Measurements from ENCODE around the gene NSMCE1. TPM values are rescaled to one million over a fixed set of nuclear protein-coding genes. Genes with fewer than 3 reads are reported as not detected.

Gene NSMCE1
- total and polyA plus RNA-seq, 4 donors: 16.5 to 39.0 (median 21.7) TPM

DNA sequence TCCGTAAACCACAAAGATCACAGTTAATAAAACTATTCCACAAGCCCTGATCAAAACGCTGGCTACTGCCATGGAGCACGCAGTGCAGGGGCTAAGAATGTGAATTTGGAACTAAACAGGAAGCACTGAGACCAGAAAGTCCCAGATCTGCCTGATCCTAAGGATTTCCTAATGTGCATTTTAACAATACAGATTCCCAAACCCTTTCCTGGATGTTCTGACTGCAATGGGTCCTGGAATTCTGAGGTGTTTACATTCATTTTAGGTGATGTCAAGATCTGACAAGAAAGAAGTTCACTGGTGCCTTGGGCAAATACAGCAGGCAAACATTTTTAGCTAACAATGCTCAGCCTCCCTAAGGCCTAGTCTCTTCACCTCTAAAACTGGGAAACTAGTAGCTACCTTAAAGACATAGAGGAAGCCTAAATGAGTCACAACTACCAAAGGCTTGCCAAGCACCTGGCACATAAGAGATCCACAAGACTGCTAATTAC lies 10.3 kb downstream of the NSMCE1 start:
- no peak for DNase-seq (ENCODE audit: low spot score)
- Histone ChIP-seq H3K27me3 (ENCODE audit: control insufficient read depth in 4 of 4, insufficient read depth in 4 of 4, low read length in 3 of 4) (no peaks in the 10 kb centered on the region), H3K4me3 (ENCODE audit: low read depth in 1 of 3, low read length in 3 of 3) (no peak overlapping the region), H3K9ac (ENCODE audit: low read depth in 1 of 2, low read length in 2 of 2) (no peak overlapping the region), H3K27ac (ENCODE audit: low read depth in 1 of 2, low read length in 2 of 2) (no peak overlapping the region), H3K9me3 (ENCODE audit: control insufficient read depth in 4 of 4, low read length in 3 of 4) (no peaks in the 10 kb centered on the region), H3K4me1 (ENCODE audit: control insufficient read depth in 4 of 4, insufficient read depth in 4 of 4, low read length in 3 of 4) (peaks cover 0 to 8% (median 6%) of the 10 kb centered on the region in 4 donors), H3K36me3 (ENCODE audit: control insufficient read depth in 4 of 4, insufficient read depth in 3 of 4, low read depth in 1 of 4, low read length in 3 of 4) (peaks cover 0 to 14% (median 10%) of the 10 kb centered on the region in 4 donors)
- TF ChIP-seq FOXA1 (IDR thresholded peaks at IDR 0.05): no peak
- TF ChIP-seq SP1 (IDR thresholded peaks at IDR 0.05): peak; percentile 9
- TF ChIP-seq NR2F2 (IDR thresholded peaks at IDR 0.05): peak; percentile 41
- TF ChIP-seq JUND (IDR thresholded peaks at IDR 0.05): no peak
- no peak for TF ChIP-seq HNF4A (conservative IDR thresholded peaks at IDR 0.05)
- TF ChIP-seq, protein P1, sequence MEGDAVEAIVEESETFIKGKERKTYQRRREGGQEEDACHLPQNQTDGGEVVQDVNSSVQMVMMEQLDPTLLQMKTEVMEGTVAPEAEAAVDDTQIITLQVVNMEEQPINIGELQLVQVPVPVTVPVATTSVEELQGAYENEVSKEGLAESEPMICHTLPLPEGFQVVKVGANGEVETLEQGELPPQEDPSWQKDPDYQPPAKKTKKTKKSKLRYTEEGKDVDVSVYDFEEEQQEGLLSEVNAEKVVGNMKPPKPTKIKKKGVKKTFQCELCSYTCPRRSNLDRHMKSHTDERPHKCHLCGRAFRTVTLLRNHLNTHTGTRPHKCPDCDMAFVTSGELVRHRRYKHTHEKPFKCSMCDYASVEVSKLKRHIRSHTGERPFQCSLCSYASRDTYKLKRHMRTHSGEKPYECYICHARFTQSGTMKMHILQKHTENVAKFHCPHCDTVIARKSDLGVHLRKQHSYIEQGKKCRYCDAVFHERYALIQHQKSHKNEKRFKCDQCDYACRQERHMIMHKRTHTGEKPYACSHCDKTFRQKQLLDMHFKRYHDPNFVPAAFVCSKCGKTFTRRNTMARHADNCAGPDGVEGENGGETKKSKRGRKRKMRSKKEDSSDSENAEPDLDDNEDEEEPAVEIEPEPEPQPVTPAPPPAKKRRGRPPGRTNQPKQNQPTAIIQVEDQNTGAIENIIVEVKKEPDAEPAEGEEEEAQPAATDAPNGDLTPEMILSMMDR (IDR thresholded peaks at IDR 0.05; ENCODE audit: low read depth, low read length, missing input control): no peak
- TF ChIP-seq, protein P2, sequence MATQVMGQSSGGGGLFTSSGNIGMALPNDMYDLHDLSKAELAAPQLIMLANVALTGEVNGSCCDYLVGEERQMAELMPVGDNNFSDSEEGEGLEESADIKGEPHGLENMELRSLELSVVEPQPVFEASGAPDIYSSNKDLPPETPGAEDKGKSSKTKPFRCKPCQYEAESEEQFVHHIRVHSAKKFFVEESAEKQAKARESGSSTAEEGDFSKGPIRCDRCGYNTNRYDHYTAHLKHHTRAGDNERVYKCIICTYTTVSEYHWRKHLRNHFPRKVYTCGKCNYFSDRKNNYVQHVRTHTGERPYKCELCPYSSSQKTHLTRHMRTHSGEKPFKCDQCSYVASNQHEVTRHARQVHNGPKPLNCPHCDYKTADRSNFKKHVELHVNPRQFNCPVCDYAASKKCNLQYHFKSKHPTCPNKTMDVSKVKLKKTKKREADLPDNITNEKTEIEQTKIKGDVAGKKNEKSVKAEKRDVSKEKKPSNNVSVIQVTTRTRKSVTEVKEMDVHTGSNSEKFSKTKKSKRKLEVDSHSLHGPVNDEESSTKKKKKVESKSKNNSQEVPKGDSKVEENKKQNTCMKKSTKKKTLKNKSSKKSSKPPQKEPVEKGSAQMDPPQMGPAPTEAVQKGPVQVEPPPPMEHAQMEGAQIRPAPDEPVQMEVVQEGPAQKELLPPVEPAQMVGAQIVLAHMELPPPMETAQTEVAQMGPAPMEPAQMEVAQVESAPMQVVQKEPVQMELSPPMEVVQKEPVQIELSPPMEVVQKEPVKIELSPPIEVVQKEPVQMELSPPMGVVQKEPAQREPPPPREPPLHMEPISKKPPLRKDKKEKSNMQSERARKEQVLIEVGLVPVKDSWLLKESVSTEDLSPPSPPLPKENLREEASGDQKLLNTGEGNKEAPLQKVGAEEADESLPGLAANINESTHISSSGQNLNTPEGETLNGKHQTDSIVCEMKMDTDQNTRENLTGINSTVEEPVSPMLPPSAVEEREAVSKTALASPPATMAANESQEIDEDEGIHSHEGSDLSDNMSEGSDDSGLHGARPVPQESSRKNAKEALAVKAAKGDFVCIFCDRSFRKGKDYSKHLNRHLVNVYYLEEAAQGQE (IDR thresholded peaks at IDR 0.05): peak; percentile 16
- no peak for TF ChIP-seq RAD21 (IDR thresholded peaks at IDR 0.05)
- no peak for TF ChIP-seq RXRA (IDR thresholded peaks at IDR 0.05)
- TF ChIP-seq FOXA2 (IDR thresholded peaks at IDR 0.05): no peak
- 79% methylated on average over 3 of the region's 3 CpGs for WGBS

DNA sequence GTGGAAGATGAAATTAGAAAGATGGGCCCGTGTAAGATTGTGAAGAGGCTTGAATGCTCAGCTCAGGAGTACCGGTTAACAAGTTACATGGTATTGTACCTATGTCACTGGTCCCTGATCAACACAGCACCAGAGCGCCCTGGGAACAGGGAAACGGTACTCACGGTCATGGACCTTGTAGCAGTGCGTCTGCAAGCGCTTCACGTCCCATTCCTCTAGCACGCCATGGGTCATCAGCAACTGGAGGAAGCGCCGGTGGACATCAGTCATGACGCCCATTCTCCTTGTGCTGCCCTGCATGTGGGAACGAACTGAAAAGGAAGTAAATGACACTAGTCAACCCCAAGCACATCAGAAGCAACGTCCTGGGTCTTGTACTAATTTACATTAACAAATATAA lies 11.3 kb downstream of the NSMCE1 start:
- TF ChIP-seq, protein P1 (IDR thresholded peaks at IDR 0.05; ENCODE audit: low read depth, low read length, missing input control): no peak
- TF ChIP-seq NR2F2 (IDR thresholded peaks at IDR 0.05): no peak
- no peak for TF ChIP-seq JUND (IDR thresholded peaks at IDR 0.05)
- TF ChIP-seq SP1 (IDR thresholded peaks at IDR 0.05): no peak
- TF ChIP-seq, protein P2 (IDR thresholded peaks at IDR 0.05): no peak
- no peak for TF ChIP-seq RAD21 (IDR thresholded peaks at IDR 0.05)
- no peak for TF ChIP-seq EGR1 (IDR thresholded peaks at IDR 0.05; ENCODE audit: low read depth in 2 of 2)
- TF ChIP-seq, protein P3, sequence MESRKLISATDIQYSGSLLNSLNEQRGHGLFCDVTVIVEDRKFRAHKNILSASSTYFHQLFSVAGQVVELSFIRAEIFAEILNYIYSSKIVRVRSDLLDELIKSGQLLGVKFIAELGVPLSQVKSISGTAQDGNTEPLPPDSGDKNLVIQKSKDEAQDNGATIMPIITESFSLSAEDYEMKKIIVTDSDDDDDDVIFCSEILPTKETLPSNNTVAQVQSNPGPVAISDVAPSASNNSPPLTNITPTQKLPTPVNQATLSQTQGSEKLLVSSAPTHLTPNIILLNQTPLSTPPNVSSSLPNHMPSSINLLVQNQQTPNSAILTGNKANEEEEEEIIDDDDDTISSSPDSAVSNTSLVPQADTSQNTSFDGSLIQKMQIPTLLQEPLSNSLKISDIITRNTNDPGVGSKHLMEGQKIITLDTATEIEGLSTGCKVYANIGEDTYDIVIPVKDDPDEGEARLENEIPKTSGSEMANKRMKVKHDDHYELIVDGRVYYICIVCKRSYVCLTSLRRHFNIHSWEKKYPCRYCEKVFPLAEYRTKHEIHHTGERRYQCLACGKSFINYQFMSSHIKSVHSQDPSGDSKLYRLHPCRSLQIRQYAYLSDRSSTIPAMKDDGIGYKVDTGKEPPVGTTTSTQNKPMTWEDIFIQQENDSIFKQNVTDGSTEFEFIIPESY (IDR thresholded peaks at IDR 0.05): no peak
- TF ChIP-seq, protein P4, sequence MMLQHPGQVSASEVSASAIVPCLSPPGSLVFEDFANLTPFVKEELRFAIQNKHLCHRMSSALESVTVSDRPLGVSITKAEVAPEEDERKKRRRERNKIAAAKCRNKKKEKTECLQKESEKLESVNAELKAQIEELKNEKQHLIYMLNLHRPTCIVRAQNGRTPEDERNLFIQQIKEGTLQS (IDR thresholded peaks at IDR 0.05): no peak
- no peak for TF ChIP-seq YY1 (IDR thresholded peaks at IDR 0.05)
- no peak for TF ChIP-seq HNF4A (conservative IDR thresholded peaks at IDR 0.05)
- Histone ChIP-seq H3K27me3 (ENCODE audit: control insufficient read depth in 4 of 4, insufficient read depth in 4 of 4, low read length in 3 of 4) (no peaks in the 10 kb centered on the region), H3K9me3 (ENCODE audit: control insufficient read depth in 4 of 4, low read length in 3 of 4) (no peaks in the 10 kb centered on the region), H3K36me3 (ENCODE audit: control insufficient read depth in 4 of 4, insufficient read depth in 3 of 4, low read depth in 1 of 4, low read length in 3 of 4) (peaks cover 0 to 14% (median 11%) of the 10 kb centered on the region in 4 donors), H3K4me3 (ENCODE audit: low read depth in 1 of 3, low read length in 3 of 3) (no peak overlapping the region), H3K4me1 (ENCODE audit: control insufficient read depth in 4 of 4, insufficient read depth in 4 of 4, low read length in 3 of 4) (peaks cover 0 to 6% (median 5%) of the 10 kb centered on the region in 4 donors), H3K9ac (ENCODE audit: low read depth in 1 of 2, low read length in 2 of 2) (no peak overlapping the region), H3K27ac (ENCODE audit: low read depth in 1 of 2, low read length in 2 of 2) (no peak overlapping the region)
- WGBS: 95% methylated on average over 14 of the region's 14 CpGs
- DNase-seq (ENCODE audit: low spot score): no peak
